Fibroblast of peridontal ligament (primary cell): ENCODE data around the gene SURF2.

Experiments
- DNase-seq: peaks from one replicate; pipeline ENCODE4 v3.0.0-alpha.2; 2010; ENCODE audit errors: extremely low read depth

Gene SURF2

GRCh38 chr9:133401588-133401987 lies 45.2 kb downstream of the SURF2 start:
- no peak for DNase-seq

- no peak for DNase-seq
Observed at GRCh38 chr9:133402689-133403088, 46.3 kb downstream of the SURF2 start.

DNA sequence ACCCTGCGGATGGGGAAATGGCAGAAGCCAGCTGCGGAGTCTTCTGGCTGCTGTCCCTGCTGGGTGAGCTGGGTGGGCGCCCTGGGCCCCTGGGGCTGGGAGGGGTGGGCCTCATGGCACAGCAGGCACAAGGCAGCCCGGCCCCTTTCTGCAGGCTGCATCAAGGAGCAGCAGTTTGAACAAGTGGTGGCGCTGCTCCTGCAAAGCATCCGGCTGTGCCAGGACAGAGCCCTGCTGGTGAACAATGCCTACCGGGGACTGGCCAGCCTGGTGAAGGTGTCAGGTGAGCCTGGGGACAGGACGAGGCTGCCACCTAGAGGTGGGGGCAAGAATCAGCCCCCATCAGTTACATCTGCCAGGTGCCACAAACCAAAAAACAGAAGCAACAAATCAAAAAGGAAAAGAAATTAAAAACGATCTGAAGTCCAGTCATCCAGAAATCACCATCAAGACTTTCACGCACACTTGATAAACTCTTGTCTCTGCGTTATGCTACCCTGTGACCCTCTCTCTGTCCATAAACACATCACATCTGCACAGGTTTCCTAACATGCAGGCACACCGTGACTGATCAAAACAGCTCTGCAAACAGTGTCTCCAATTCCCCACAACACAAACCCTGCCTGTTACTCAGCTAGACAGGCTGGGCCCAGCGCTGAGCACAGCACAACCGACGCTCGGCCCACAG lies 47.6 kb downstream of the SURF2 start:
- no peak for DNase-seq

GRCh38 chr9:133404454-133405002 lies 48.2 kb downstream of the SURF2 start:
- no peak for DNase-seq

GRCh38 chr9:133405508-133406438 lies 49.4 kb downstream of the SURF2 start:
- no peak for DNase-seq

DNA sequence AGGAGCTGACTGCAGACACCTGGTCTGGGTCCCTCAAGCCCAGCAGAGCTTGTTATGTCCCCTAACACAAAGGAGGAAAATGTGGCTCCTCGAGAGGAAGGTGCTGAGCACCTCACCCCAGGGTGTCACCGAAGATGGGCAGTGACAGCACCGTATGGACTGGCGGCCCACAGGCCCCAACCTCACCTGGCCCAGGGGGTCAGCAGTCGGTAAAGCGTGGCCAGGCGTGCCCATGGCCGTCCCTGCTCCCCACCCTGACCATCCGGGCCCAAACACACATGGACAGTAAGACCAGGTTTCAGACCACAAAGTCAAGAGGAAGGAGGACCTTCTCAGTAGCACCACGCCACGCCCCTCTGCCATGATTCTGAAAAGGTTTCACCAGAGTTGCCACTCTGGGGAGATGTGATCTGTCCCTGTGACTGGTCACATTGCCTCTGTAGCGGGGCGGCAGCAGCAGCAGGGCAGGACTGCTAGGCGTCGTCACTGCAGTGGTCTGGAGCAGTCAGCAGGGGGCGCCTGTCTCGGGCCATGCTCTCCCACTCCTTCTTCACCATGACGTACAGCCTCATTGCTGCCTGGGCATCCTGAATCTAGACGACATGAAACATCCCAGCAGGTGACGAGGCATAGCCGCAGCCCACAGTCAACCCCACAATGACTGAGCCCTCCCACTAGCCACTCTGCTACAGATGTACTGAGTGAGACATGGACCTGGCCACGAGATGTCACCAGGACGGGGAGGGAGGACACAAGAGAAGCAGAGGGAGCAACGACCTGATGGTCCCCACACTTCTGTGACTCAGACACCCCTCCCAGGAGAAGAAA lies 50.3 kb downstream of the SURF2 start:
- peak; percentile 67 for DNase-seq

GRCh38 chr9:133408042-133408441 lies 51.7 kb downstream of the SURF2 start:
- no peak for DNase-seq
